HepG2 (cell line): ENCODE results near the gene PDPK1. TPM values are rescaled to one million over a fixed set of nuclear protein-coding genes. Genes with fewer than 3 reads are reported as not detected.
A peak's percentile ranks its signal among the peaks of the same experiment; 100 is the strongest.

ENCODE experiments used
- BHLHE40 ChIP-seq: IDR thresholded peaks from 2 replicates; pipeline ENCODE4 v1.6.1; 2011; ENCODE audit warnings: low read length, improper control_type of control experiment
- CHD2 ChIP-seq: IDR thresholded peaks from 2 replicates; pipeline ENCODE4 v1.6.1; 2011; ENCODE audit warnings: low read depth, low read length, improper control_type of control experiment
- ELK4 ChIP-seq: sonication (generic); formaldehyde crosslinking; IDR thresholded peaks from 2 replicates; pipeline ENCODE4 v1.9.0; 2021; ENCODE audit warnings: missing genetic modification reagents, borderline replicate concordance
- HDAC1 ChIP-seq: sonication (generic); formaldehyde crosslinking; IDR thresholded peaks from 2 replicates; pipeline ENCODE4 v1.5.1; 2020; ENCODE audit warnings: mild to moderate bottlenecking, missing genetic modification reagents
- HDAC2 ChIP-seq: sonication (generic); formaldehyde crosslinking; IDR thresholded peaks from 2 replicates; pipeline ENCODE4 v1.4.0; 2020; ENCODE audit warnings: missing genetic modification reagents
- HNRNPL ChIP-seq: fragments of 200-400 bp; formaldehyde crosslinking; IDR thresholded peaks from 2 replicates; pipeline ENCODE4 v1.6.1; 2017; ENCODE audit warnings: mild to moderate bottlenecking, low read depth, low read length
- KIAA2018 ChIP-seq: sonication (generic); formaldehyde crosslinking; IDR thresholded peaks from 2 replicates; pipeline ENCODE4 v1.5.0; 2020; ENCODE audit warnings: mild to moderate bottlenecking, missing genetic modification reagents, borderline replicate concordance
- MYNN ChIP-seq: sonication (generic); formaldehyde crosslinking; IDR thresholded peaks from 2 replicates; pipeline ENCODE4 v1.4.0; 2020; ENCODE audit warnings: mild to moderate bottlenecking, low read depth, missing genetic modification reagents
- RBFOX2 ChIP-seq: fragments of 200-400 bp; formaldehyde crosslinking; IDR thresholded peaks from 2 replicates; pipeline ENCODE4 v1.6.1; 2017; ENCODE audit warnings: low read depth, mild to moderate bottlenecking, low read length
- RFX3 ChIP-seq: IDR thresholded peaks from 2 replicates; pipeline ENCODE4 v1.6.1; 2016; ENCODE audit warnings: missing biosample characterization, missing genetic modification reagents
- SOX13 ChIP-seq, 3 experiments: fragments of 450-650 bp in 1 of 3; sonication (generic) in 1 of 3; formaldehyde crosslinking in 1 of 3; IDR thresholded peaks in 2 of 3; conservative IDR thresholded peaks in 1 of 3; 2 replicates each; pipeline versions ENCODE4 v1.5.0 to v1.6.1; 2016 to 2020; ENCODE audit warnings: antibody characterized with exemption in 1 of 3, mild to moderate bottlenecking in 1 of 3, missing compliant biosample characterization in 1 of 3, missing genetic modification reagents in 1 of 3, moderate library complexity in 1 of 3
- TEAD3 ChIP-seq: optimal IDR thresholded peaks from 2 replicates; pipeline ENCODE3; 2016; ENCODE audit warnings: borderline replicate concordance
- XRCC5 ChIP-seq: fragments of 200-400 bp; formaldehyde crosslinking; optimal IDR thresholded peaks from 2 replicates; pipeline ENCODE3; 2017; ENCODE audit warnings: mild to moderate bottlenecking, low read length
- ZBTB20 ChIP-seq: sonication (generic); formaldehyde crosslinking; IDR thresholded peaks from 2 replicates; pipeline ENCODE4 v1.8.1; 2023; ENCODE audit warnings: missing genetic modification reagents, low read depth, mild to moderate bottlenecking, borderline replicate concordance
- ZNF354B ChIP-seq: sonication (generic); formaldehyde crosslinking; IDR thresholded peaks from 2 replicates; pipeline ENCODE4 v1.8.0; 2022; ENCODE audit warnings: mild to moderate bottlenecking, missing genetic modification reagents
- ZNF513 ChIP-seq: sonication (generic); formaldehyde crosslinking; conservative IDR thresholded peaks from 2 replicates; pipeline ENCODE4 v1.5.0; 2020; ENCODE audit warnings: missing genetic modification reagents
- ZNF737 ChIP-seq: sonication (generic); formaldehyde crosslinking; IDR thresholded peaks from 2 replicates; pipeline ENCODE4 v1.5.0; 2020; ENCODE audit warnings: missing genetic modification reagents, mild to moderate bottlenecking, borderline replicate concordance
- ZSCAN21 ChIP-seq: sonication (generic); formaldehyde crosslinking; IDR thresholded peaks from 2 replicates; pipeline ENCODE4 v1.8.0; 2022; ENCODE audit warnings: mild to moderate bottlenecking, missing genetic modification reagents, moderate library complexity, borderline replicate concordance
- polyA plus RNA-seq, 8 experiments: library from polyadenylated mRNA; depleted of rRNA in 3 of 8; stranded (reverse) in 7 of 8; unstranded in 1 of 8; fragments of >200 nt; fragmentation: Illumina TruSeq in 4 of 8; extraction: Trizol in 4 of 8; gene quantifications; 2 replicates each; pipeline versions ENCODE4 v1.2.1 to v1.2.3, GENCODE V29; 2011 to 2016; ENCODE audit warnings: low read depth in 4 of 8, missing spikeins in 1 of 8, mixed read lengths in 1 of 8; ENCODE audit not compliant: insufficient read depth in 1 of 8
- total RNA-seq, 5 experiments: library from RNA; depleted of rRNA; stranded (reverse); fragments of >200 nt; fragmentation: Illumina TruSeq; extraction: Trizol; gene quantifications; 2 replicates each; pipeline ENCODE4 v1.2.3, GENCODE V29; 2016; ENCODE audit warnings: low read depth in 1 of 5

Gene PDPK1
- total and polyA plus RNA-seq, 2 of the 13 experiments (the other 11 are each of a cell fraction or from before 2014, with no cell fraction given), result 59.6 to 129 TPM

- TF ChIP-seq KIAA2018 (CRISPR knock-in tag), result no peak
- TF ChIP-seq ZNF354B (CRISPR knock-in tag), result no peak
- 0 out of 2 replicates have a peak, but pooled peaks have one; percentile 44 for TF ChIP-seq BHLHE40
- 0 out of 2 replicates have a peak, but pooled peaks have one; percentile 70 for TF ChIP-seq HNRNPL
- no peak for TF ChIP-seq RBFOX2
- TF ChIP-seq HDAC1, result peak; percentile 60
- no peak for TF ChIP-seq ELK4
- no peak for TF ChIP-seq MYNN
- TF ChIP-seq CHD2, result 0 out of 2 replicates have a peak, but pooled peaks have one; percentile 13
- no peak for TF ChIP-seq ZNF737 (CRISPR knock-in tag)
- peak; percentile 65; the same call in 1 of the 2 replicates for TF ChIP-seq ZBTB20 (CRISPR knock-in tag)
- peak; percentile 83 for TF ChIP-seq XRCC5
- TF ChIP-seq HDAC2 (CRISPR knock-in tag), result peak; percentile 47; the same call in 1 of the 2 replicates
- no peak for TF ChIP-seq SOX13 (IDR thresholded peaks at IDR 0.05)
- no peak for TF ChIP-seq SOX13 (CRISPR knock-in tag; conservative IDR thresholded peaks at IDR 0.05 in 1 of 2, IDR thresholded peaks at IDR 0.05 in 1 of 2)
- no peak for TF ChIP-seq ZNF513 (CRISPR knock-in tag)
- TF ChIP-seq RFX3 (CRISPR knock-in tag), result no peak
- TF ChIP-seq TEAD3 (CRISPR knock-in tag), result peak; percentile 53
- no peak for TF ChIP-seq ZSCAN21 (CRISPR knock-in tag)
These were observed 36.7 kb upstream of the PDPK1 start (continued) for GRCh38 chr16:2500918-2501750.
